Suprapubic skin (tissue), 4 donors: Measurements from ENCODE around the gene MYPOP.

Experiments used
- CTCF ChIP-seq, 2 donors: fragments of 200-600 bp in 1 of 2; fragments of 450-650 bp in 1 of 2; sonication (generic) in 1 of 2; IDR thresholded peaks; one replicate each; pipeline ENCODE4 v1.5.1; 2016 to 2019; ENCODE audit warnings: antibody characterized with exemption in 2 of 2, mild to moderate bottlenecking in 1 of 2, moderate library complexity in 1 of 2
- EP300 ChIP-seq: sonication (generic); formaldehyde crosslinking; IDR thresholded peaks from one replicate; pipeline ENCODE4 v1.6.1; 2017; ENCODE audit warnings: antibody characterized with exemption
- POLR2A ChIP-seq, 2 donors: fragments of 450-650 bp; IDR thresholded peaks; one replicate each; pipeline ENCODE4 v1.6.1; 2017; ENCODE audit warnings: antibody characterized with exemption in 2 of 2, mild to moderate bottlenecking in 2 of 2, moderate library complexity in 2 of 2
- POLR2AphosphoS5 ChIP-seq, 3 donors: sonication (generic); formaldehyde crosslinking; IDR thresholded peaks; one replicate each; pipeline ENCODE4 v1.6.1; 2017; ENCODE audit warnings: antibody characterized with exemption in 3 of 3

GRCh38 chr19:45872095-45872919 lies 30.1 kb downstream of the MYPOP start:
- TF ChIP-seq CTCF (IDR thresholded peaks at IDR 0.05) (no peak), EP300 (no peak), POLR2A (IDR thresholded peaks at IDR 0.05) (no peak), POLR2AphosphoS5 (IDR thresholded peaks at IDR 0.05) (no peak)
